Measurements from ENCODE around the gene TACR1. TPM values are rescaled to one million over a fixed set of nuclear protein-coding genes. Genes with fewer than 3 reads are reported as not detected.

Gene TACR1
- total RNA-seq, 1 experiment from 2014 or later, result not detected

DNA sequence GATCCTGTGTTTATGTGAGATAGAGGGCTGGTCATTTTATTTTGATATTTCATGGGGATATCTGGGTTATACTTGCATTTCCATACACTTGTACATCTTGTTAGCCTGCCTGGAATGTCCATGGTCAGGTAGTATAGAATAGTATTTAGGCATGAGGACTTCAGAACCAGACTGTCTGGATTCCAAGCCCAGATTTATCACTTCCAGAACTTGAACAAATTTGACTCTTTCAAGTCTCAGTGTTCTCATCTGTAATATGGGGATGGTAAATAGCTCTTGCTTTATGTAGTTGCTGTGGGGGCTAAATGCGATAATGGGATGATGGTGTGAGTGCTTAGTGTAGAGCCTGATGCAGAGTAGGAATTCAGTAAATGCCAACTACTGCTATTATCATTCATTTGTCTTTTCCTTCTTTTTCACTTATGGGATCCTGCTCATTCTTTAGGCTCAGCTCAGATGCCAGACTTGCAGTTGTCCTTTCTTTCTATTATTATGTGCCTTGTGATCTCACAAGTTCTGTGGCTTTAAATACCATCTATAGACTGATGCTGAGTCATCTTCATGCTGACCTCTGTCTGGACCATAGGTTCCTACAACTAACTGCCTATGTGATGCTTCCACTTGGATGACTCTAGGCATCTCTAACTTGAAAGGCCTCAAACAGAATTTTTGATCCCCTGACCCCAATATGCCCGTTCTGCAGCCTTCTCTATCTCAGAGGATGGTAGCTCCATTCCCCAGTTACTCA, 173.5 kb downstream of the TACR1 start:
- no peak for TF ChIP-seq YY1 (IDR thresholded peaks at IDR 0.05; ENCODE audit: extremely low read depth, insufficient replicate concordance, low read depth, low read length)
- TF ChIP-seq RAD21 (IDR thresholded peaks at IDR 0.05; ENCODE audit: low read depth), result no peak
- no peak for TF ChIP-seq JUND (IDR thresholded peaks at IDR 0.05)
- no peak for TF ChIP-seq SIN3A (IDR thresholded peaks at IDR 0.05; ENCODE audit: low read depth)
- no peak for TF ChIP-seq EZH2phosphoT487 (IDR thresholded peaks at IDR 0.05; ENCODE audit: borderline replicate concordance)
- TF ChIP-seq FOSL1 (IDR thresholded peaks at IDR 0.05; ENCODE audit: low read depth), result no peak
- no peak for TF ChIP-seq EZH2 (IDR thresholded peaks at IDR 0.05)
- H4K20me1 ChIP-seq (ENCODE audit: insufficient read depth), result no peaks in the 10 kb centered on the region
- POLR2A ChIA-PET, result no interaction called here
- ATAC-seq (no peak), DNase-seq (ENCODE audit: low read depth, low spot score) (no peak)
- RAD21 ChIA-PET (ENCODE audit: low non-redundant PET in 1 of 2, low total read pairs in 2 of 2, uncharacterized antibody in 2 of 2, unreplicated experiment in 2 of 2), result no interaction called here
- CTCF ChIA-PET, result no interaction called here
- no peak overlapping the region for H3K4me2 ChIP-seq (ENCODE audit: low read length)
- no peak overlapping the region for H3K27ac ChIP-seq (ENCODE audit: low read depth, low read length)
- no peaks in the 10 kb centered on the region for H3K36me3 ChIP-seq (ENCODE audit: control insufficient read depth in 1 of 2, insufficient read depth in 2 of 2, low read length in 2 of 2)
- H3K9me2 ChIP-seq (ENCODE audit: insufficient read depth), result no peaks in the 10 kb centered on the region
- no TSS peak for BruUV-seq (replicated peaks)
- H3K27me3 ChIP-seq (ENCODE audit: insufficient read depth, low read length), result no peaks in the 10 kb centered on the region
- no peaks in the 10 kb centered on the region for H3K9me3 ChIP-seq (ENCODE audit: control insufficient read depth in 1 of 2, insufficient read depth in 1 of 2, low read depth in 1 of 2, low read length in 2 of 2)
- intact Hi-C loops (cut with micrococcal nuclease), result no loop called here
- H2AFZ ChIP-seq (ENCODE audit: low read depth, low read length, poor library complexity, severe bottlenecking), result no peak overlapping the region
- no peak overlapping the region for H3K9ac ChIP-seq (ENCODE audit: low read length)
- no peak overlapping the region for H3K4me3 ChIP-seq (replicated peaks in 1 of 2; ENCODE audit: low read depth in 1 of 2, low read length in 2 of 2)
- no peaks in the 10 kb centered on the region for H3K79me2 ChIP-seq (ENCODE audit: insufficient read depth, low read length)
- no peaks in the 10 kb centered on the region for H3K4me1 ChIP-seq (ENCODE audit: control insufficient read depth in 1 of 2, insufficient read depth in 2 of 2, low read length in 2 of 2)

DNA sequence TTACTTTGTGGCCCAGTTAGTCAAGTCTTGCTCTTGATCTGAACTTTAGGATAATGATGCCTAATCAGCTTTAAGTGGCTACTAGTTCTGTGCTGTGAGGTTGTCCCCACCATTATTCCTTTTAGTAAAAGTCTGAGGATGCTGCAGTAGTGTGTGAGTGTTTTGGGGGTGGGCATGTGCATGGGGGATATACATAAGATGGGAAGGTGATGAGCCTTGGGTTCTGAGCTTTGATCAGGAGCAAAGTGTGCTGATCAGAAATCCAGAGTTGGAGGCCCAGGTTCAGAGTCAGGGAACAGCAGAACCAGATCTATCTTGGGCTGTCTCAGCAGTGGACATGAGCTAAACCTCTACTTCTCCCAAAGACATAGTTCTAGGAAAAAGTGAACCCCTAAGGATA, 174.1 kb downstream of the TACR1 start:
- no peaks in the 10 kb centered on the region for H3K9me2 ChIP-seq (ENCODE audit: insufficient read depth)
- H3K27ac ChIP-seq (ENCODE audit: low read depth, low read length), result no peak overlapping the region

More for the DNA sequence above, 174.1 kb downstream of the TACR1 start:
- Histone ChIP-seq H3K36me3 (ENCODE audit: control insufficient read depth in 1 of 2, insufficient read depth in 2 of 2, low read length in 2 of 2) (no peaks in the 10 kb centered on the region), H3K4me3 (replicated peaks in 1 of 2; ENCODE audit: low read depth in 1 of 2, low read length in 2 of 2) (no peak overlapping the region), H4K20me1 (ENCODE audit: insufficient read depth) (no peaks in the 10 kb centered on the region), H3K4me1 (ENCODE audit: control insufficient read depth in 1 of 2, insufficient read depth in 2 of 2, low read length in 2 of 2) (no peaks in the 10 kb centered on the region), H3K27me3 (ENCODE audit: insufficient read depth, low read length) (no peaks in the 10 kb centered on the region), H3K79me2 (ENCODE audit: insufficient read depth, low read length) (no peaks in the 10 kb centered on the region), H3K4me2 (ENCODE audit: low read length) (no peak overlapping the region), H2AFZ (ENCODE audit: low read depth, low read length, poor library complexity, severe bottlenecking) (no peak overlapping the region), H3K9ac (ENCODE audit: low read length) (no peak overlapping the region), H3K9me3 (ENCODE audit: control insufficient read depth in 1 of 2, insufficient read depth in 1 of 2, low read depth in 1 of 2, low read length in 2 of 2) (no peaks in the 10 kb centered on the region)
- ATAC-seq, result no peak
- POLR2A ChIA-PET, result no interaction called here
- no TSS peak for BruUV-seq (replicated peaks)
- no peak for DNase-seq (ENCODE audit: low read depth, low spot score)
- RAD21 ChIA-PET (ENCODE audit: low non-redundant PET in 1 of 2, low total read pairs in 2 of 2, uncharacterized antibody in 2 of 2, unreplicated experiment in 2 of 2), result no interaction called here
- CTCF ChIA-PET, result no interaction called here
- TF ChIP-seq ZFX (IDR thresholded peaks at IDR 0.05) (no peak), EZH2phosphoT487 (IDR thresholded peaks at IDR 0.05; ENCODE audit: borderline replicate concordance) (no peak), ZBTB33 (IDR thresholded peaks at IDR 0.05; ENCODE audit: extremely low read depth, insufficient replicate concordance, low read length) (no peak), CEBPB (IDR thresholded peaks at IDR 0.05; ENCODE audit: low read depth) (no peak), JUND (IDR thresholded peaks at IDR 0.05) (no peak), RAD21 (IDR thresholded peaks at IDR 0.05; ENCODE audit: low read depth) (no peak), TCF7L2 (IDR thresholded peaks at IDR 0.05; ENCODE audit: borderline replicate concordance, extremely low read depth, insufficient read depth, insufficient read length) (no peak), SRF (IDR thresholded peaks at IDR 0.05; ENCODE audit: low read depth) (no peak), ELF1 (IDR thresholded peaks at IDR 0.05; ENCODE audit: borderline replicate concordance, low read depth) (no peak)
- TF ChIP-seq, protein P1, sequence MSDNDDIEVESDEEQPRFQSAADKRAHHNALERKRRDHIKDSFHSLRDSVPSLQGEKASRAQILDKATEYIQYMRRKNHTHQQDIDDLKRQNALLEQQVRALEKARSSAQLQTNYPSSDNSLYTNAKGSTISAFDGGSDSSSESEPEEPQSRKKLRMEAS (IDR thresholded peaks at IDR 0.05), result no peak
- intact Hi-C loops (cut with micrococcal nuclease), result no loop called here

Data from HCT116 (cell line).